Islet precursor cell (in vitro differentiated cells): ENCODE data around the gene EPB41L4A.
"Not testable (repeated sequence)": the region's sequence is repeated elsewhere in the genome, so short reads cannot be mapped to it uniquely, and the experiment has no call there.

Source experiments
- DNase-seq: peaks from one replicate; pipeline ENCODE4 v3.0.0-alpha.2; 2018

The EPB41L4A gene

DNA sequence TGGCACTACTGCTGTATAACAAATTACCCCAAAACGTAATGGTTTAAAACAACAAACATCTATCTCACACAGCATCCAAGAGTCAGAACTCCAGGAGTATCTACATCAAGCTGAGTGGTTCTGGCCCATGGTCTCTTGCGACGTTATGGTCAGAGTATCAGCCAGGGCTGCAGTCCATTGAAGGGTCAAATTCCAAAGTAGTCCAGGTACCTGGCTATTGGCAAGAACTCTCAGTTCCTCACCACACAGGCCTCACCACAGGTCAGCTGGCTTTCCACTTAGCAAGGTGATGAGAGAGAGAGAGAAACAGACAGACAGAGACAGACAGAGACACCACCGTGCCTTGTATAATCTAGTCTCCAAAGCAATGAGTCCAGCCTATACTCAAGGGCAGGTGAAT is 22.6 kb downstream of the EPB41L4A start:
- no peak for DNase-seq

DNA sequence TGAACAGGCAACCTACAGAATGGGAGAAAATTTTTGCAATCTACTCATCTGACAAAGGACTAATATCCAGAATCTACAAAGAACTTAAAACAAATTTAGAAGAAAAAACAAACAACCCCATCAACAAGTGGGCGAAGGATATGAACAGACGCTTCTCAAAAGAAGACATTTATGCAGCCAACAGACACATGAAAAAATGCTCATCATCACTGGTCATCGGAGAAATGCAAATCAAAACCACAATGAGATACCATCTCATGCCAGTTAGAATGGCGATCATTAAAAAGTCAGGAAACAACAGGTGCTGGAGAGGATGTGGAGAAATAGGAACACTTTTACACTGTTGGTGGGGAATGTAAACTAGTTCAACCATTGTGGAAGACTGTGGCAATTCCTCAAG is 23.8 kb downstream of the EPB41L4A start:
- not testable (repeated sequence) for DNase-seq

DNA sequence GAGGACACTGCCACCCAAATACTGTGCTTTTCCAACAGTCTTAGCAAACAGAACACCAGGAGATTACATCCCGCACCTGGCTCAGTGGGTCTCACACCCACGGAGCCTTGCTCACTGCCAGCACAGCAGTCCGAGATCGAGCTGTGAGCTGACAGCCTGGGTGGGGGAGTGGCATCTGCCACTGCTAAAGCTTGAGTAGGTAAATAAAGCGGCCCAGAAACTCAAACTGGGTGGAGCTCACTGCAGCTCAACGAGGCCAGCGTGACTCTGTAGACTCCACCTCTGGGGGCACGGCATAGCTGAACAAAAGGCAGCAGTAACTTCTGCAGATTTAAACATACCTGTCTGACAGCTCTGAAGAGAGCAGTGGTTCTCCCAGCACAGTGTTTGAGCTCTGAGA is 28.8 kb downstream of the EPB41L4A start:
- DNase-seq: peak; percentile 54

DNA sequence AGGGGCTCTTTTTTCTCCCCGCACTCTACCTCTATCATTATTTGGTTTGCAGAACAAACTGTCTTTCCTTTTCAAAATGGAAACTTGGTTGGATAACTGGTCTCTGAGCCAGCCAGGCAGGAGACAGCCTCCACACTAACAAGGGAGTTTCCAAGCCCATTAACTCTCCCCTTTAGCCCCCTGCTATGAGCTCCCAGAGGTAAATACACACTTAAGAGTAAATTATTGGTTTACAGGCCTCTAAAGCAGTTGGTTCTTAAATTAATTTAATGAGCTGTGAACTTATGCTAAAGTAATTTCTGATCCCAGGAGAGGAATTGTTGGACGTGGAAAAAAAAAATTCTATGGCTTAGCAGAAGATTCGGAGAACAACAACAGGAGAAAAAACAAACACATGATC is 30.3 kb downstream of the EPB41L4A start:
- DNase-seq: no peak

DNA sequence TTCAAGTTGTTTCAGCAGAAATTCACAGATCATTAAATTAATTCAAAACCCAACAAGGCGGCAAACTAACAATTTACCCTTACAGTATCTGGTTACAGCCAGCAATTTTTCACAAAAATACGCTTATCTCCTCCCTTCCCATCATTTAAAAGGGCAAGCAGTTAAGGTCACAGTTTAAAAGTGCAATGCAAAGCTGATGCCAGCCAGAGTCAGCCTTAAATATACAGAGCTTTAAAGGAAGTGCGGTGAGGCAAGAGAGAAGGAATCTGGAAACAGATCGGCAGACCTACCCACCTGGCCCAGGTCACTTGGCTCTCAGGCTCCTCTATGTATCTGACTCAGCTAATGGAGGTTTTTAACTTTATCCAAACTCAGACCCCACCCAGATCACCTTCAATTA is 31.0 kb downstream of the EPB41L4A start:
- peak; percentile 52 for DNase-seq

DNA sequence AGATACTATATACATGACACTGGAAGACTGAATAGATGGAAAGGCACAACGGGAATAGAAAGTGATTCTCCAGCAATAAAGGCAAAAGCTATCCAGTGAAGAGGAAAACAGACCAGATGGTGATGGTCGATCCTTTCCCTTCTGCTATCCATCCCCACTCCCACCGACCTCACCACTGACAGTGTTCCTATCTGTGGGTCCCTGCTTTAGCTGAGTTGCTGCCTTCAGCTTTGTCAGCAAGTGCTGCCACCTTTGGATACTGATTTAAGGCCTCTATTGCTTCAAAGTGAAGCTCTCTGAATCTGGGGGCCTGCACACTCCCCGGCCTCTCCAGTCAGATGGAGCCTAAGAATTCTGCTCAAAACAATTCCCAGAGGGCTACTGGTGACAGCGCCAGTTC is 32.3 kb downstream of the EPB41L4A start:
- DNase-seq: no peak

DNA sequence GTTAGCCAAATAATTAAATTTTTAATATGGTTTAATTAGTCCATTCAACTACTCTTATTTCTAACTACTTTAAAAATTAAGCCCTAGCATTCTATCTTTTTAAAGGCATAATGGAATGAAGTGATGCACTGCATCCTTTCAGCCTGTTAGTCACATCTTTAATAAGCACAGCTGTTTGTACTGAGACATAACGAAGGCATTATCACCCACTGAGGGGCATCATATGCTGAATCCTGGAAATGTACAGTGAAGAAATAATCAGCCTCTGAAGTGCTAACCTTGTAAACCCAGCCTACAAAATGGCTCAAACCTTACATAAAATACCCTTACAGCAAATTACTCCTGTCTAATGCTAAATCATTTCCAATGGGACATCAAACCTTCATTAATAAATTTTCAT is 33.1 kb downstream of the EPB41L4A start:
- no peak for DNase-seq

DNA sequence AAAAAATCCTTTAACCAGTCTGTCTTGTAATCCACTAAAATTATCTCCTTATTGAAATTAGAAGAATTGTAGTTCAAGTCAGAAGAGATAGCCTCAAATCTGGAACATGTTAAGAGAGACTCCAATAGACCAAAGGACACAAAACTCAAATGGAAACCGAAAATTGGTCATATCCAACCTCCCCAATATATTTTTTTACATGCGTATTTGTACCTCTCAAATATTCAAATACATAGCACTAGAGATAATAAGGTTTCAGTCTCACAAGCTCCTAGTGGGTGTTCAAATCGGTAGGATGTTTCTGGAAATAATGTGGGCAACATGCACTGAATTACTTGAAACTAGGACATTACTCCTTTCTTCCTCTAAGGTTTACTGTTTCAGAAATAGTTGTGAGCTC is 33.5 kb downstream of the EPB41L4A start:
- DNase-seq: no peak

DNA sequence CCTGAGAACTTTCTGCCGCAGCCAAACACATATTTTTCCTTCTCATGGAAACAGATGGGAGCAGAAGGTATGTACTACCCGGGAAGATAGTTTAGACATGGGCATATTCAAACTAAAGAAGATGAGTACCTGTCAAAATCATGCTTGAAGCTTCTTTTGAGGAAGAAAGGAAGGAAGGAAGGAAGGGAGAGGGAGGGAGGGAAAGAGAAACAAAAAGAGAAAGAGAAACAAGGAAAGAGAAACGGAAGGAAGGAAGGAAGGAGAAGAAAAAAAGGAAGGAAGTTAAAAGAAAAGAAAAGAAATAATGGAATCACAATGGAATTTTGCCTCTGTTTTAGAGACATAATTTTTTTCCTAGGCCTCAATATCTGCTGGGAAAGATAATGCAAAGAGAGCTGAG is 34.6 kb downstream of the EPB41L4A start:
- no peak for DNase-seq

DNA sequence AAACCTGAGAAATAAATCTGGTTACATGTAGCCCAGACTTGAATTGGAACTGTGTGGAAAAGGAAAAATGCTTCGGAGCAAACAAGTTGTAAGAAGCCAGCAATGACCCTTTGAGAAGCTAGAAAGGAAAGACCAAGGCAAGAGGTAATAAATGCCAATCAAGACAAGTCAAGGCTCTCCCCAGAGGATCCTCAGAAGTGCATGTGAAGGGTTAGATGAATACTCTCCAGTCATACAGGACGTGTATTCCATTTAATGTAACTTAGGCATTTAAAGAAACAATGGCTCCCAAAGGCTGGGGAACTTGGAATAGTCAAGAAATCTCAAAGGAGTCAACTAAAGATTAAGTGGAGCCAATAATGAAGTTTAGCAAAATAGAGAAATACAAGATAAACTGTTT is 36.2 kb downstream of the EPB41L4A start:
- DNase-seq: no peak

DNA sequence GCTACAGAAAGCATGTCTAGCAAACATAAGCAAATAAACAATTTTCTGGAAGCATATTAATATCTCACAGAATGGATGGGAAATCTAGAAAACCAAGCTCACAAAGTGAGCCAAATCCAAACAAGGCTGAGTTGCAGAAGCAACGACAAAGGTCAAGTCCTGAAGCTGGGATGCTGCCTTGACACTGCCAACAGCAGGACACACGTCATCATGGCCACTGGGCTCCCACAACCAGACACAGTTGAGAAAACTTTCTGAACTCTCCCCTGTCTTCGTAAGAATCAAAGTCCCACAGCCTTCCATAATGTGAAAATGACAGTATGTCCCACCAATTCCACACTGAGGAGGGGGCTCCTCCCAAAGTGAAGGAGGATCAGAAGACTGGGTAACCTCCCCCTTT is 37.6 kb downstream of the EPB41L4A start:
- DNase-seq: no peak

DNA sequence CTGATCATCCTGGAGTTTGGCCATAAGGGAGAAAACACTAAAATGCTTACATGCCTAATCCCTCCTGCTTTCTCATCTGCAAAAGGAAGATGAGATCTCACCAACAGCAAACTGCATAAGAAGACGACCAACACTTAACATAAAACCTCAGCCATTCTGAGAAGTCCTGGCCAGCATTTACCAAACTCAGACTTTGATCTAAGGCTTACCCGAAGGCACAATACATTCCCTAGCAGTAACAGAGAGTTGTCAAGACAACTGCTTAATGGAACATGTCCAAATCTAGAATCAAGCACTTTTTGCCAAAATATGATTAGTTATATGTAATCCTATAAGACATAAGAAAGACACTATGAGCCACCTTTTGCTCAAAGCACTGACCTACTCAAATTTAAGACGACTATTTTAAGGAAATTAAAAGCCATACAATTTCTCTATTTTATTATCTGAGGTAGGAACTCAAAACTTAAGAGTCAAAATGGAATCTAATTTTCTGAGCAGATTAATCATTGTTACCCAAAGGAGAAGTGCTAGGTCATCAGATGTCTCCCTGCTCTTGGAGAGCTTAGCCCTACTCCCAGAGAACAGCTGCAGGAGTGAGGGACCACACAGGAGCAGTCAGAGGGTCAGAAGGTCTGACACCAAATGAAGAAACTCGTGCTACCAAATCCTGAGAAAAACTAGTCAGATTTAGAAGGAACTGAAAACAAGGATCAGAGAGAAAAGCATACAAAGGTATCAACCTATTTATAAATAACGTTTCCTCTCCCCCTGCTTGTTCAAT is 39.3 kb downstream of the EPB41L4A start:
- DNase-seq: no peak

DNA sequence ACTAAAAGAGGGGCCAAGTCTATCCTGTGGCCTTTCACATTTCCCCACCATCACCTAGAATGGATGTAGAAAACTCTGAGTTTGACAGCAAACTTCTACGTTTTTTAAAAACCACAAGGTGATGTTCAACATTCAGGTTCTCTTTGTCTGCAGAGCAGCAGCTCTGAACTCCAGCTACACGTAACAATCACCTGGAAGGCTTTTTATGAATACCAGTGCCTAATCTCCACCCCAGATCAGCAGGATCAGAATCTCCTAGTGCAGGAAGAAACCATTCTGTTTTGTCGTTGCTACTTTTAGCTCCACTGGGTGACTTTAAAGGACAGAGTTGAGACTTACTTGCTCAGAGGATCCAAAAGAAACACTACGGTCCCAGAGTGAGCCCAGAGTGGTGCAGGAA is 44.3 kb downstream of the EPB41L4A start:
- DNase-seq: peak; percentile 45

DNA sequence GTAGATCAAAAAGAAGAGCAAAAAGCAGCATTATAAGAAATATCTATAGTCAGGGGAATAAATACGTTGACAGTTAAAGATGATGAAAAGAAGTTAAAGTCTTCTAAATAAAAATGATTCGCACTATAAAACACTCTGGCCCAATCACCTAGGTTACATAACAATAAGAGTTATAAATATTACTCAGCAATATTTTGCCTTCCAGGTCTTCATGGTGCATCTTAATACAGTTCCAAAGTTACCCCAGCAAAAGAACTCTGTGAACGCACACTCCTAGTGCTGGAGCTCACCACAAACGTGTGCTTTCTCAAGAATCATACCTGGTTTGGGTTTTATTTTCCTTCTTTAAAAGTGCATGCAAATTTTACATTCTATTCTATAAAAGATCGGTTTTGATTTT is 44.7 kb downstream of the EPB41L4A start:
- DNase-seq: no peak

DNA sequence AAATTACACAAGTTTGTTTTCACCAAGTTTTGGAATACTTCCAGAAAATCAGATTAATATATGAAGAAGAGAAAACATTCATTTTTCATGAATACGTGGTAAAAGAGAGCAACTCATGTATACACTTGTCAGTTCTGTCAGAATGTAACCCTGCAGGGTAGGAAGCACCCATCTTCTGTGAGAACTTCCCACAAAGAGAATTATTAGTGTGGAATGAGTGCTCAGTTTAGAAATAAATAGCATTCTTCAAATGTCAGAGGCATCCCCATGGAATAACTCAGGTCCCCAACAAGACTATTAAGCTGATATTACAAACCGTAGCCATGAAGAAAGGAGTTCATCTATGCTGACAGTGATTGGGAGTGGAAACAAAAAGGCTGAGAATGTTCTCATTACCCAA is 45.2 kb downstream of the EPB41L4A start:
- DNase-seq: no peak

DNA sequence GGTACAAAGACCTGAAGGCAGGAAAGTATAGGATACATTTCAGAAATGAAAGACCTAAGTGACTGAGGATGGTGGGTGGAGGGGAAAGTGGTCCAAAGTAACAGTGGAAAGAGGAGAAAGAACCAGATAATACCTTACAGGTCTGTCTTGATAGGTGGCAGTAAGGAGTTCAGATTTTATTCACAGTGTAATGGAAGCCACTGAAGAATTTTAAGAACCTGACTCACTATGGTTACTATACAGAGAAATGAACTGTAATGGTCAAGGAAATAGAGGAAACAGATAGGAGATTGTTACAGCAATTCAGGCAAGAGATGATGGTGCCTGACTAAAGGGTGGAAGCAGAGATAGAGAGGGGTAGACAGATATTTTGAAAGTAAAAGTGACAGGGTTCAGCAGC is 46.5 kb downstream of the EPB41L4A start:
- no peak for DNase-seq

DNA sequence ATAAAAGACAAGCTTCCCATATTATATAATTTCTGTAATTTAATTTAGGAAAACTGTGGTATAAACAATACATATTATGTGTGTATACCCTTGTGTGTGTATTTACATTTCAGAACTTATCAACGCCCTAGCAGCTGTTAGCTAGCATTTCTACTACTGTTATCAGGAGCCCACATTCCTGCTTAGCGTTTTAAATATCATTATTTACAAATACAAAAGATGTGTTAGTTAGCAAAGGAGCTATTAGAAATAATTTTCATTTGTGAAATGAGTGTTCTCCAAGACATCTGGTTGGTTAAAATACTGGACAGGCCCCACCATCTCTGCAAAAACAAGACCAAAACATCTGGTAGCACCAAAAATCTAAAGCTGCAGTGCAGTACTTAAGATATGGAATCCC is 48.0 kb downstream of the EPB41L4A start:
- no peak for DNase-seq

DNA sequence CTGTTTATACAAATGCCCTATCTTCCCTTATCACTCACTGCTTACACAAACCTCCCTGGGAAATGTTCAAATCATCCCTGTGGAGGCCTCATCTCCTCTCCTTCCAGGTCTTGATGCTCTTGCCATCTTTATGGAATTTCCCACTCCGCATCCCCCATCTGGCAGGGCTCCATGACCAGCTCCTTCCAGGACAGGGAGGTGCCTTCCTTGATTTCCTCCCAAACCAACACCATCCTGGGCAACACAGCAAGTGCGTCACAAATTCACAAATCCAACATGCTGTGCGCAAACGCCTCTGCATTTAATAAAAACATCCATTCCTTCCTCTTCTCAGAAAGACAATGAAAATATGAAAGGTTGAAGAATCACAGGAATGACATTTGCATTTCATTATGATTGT is 51.7 kb downstream of the EPB41L4A start:
- no peak for DNase-seq

DNA sequence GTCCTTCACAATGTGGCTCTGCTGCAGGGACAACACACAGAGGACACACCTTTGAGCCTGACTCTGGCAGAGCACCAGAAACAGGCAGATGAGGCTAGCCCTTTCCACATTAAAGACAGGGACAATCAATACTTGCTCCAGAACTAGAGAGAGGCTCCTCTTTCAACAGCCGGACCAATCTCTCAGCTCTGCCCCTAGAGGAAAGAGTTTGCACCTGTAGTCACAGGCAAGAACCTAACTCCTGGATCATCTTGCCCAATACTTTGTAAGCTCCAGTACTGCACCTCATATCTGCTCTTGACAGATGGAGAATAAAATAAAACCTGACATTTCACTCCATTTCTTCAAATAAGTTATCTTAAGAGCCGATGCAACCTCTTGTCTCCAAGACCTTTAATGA is 52.1 kb downstream of the EPB41L4A start:
- DNase-seq: no peak

DNA sequence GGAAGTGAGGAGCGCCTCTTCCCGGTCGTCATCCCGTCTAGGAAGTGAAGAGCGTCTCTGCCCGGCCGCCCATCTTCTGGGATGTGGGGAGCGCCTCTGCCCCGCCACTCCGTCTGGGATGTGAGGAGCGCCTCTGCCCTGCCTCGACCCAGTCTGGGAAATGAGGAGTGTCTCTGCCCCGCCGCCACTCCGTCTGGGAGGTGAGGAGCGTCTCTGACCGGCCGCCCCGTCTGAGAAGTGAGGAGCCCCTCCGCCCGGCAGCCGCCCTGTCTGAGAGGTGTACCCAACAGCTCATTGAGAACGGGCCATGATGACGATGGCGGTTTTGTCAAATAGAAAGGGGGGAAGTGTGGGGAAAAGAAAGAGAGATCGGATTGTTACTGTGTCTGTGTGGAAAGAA is 58.3 kb downstream of the EPB41L4A start:
- not testable (repeated sequence) for DNase-seq

DNA sequence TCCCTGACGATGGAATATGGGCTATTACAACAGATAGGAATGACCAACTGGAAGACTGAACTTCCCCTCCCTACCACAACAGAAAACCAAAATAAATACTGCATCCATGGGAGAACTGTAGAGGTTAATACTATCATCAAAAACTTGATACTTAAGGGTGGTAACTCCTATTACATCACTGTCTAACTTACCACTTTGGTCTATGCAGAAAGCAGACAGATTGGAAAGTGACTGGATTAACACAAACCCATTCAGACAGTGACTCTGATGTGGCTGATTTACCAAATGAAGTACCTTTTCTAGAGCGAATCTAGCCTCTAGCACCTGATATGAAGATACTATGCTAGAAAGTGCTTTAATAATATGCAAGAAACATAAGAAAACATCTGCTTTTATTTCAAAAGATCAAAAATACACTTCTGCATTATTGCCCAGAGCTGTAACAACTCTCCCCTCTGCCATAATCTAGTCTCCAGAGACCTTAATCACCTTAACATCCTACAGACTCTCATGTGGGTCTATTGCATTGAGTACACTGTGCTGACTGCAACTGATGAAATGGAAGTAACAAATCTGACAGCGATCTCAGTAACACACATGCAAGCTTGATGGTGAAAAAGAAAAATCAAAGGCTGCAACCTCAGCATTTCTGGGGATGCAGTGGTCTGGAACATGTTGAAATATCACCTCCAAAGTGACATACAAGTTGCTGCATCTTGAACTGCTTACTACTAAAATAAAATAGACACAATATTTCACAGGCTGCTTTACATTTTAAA is 62.7 kb downstream of the EPB41L4A start:
- DNase-seq: no peak

DNA sequence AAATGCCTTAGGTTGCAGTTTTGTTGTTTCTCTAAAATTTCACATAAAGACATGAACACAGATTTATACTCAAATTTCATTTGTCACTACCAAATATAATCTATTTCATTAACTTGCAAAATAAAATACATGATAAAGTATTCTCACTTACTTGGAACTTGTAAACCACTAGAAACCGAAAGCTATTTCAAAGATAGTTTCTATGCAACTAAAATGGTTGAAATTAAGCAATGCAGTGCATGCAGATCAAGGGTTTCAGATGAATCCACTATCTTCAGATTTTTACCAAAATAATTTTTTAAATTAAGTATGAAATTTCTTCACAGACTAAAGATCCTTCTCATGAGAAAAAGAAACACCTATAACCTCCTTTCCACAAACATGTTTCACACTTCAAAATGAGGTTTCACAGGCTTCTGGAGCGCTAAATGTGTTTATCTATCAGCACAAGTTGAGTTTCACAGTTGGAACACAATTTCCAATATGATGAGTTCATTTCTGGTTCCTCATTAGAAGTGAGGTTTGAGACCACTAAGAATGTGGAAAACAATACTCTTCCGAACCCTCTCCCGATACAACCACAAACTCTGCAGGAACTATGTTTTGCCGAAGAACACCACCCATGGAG is 63.9 kb downstream of the EPB41L4A start:
- no peak for DNase-seq

DNA sequence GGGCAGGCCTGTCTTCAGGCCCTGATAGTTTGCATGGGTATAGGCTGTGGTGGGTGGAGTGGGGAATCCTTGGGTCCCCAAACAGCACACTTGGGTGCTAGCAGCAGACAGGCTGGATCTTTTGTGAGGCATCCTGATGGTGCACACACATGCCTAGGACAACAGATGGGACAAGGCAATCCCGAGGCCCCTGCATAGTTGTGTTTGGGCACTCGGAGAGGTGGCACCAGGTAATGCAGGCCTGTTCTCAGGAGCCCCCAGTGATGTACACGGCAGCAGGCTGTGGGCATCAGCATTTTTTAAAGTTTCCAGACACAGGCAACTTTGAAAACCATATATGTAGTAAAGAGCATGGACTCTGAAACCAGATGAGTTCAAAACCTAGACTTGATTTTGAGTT is 65.4 kb downstream of the EPB41L4A start:
- DNase-seq: no peak

DNA sequence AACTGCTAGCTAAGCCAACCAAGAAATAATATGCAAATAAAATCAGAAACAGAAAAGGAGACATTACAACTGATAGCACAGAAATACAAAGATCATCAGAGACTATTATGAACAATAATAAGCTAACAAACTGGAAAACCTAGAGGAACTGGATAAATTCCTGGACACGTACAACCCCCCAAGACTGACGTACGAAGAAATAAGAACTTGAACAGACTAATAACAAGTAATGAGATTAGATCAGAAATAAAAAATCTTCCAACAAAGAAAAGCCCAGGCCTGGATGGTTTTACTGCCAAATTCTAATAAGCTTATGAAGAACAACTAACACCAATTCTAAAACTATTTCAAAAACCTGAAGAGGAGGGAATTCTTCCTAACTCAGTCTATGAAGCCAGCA is 67.9 kb downstream of the EPB41L4A start:
- no peak for DNase-seq
